GM12892 (cell line): Measurements from ENCODE around the gene PPP1R37.

Source experiments
- POLR2A ChIP-seq: IDR thresholded peaks from 2 replicates; pipeline ENCODE4 v1.6.1; 2011; ENCODE audit warnings: low read depth, low read length, control low read depth
- TAF1 ChIP-seq: IDR thresholded peaks from 2 replicates; pipeline ENCODE4 v1.6.1; 2011; ENCODE audit warnings: low read depth, mild to moderate bottlenecking, control low read depth, low read length, borderline replicate concordance

DNA sequence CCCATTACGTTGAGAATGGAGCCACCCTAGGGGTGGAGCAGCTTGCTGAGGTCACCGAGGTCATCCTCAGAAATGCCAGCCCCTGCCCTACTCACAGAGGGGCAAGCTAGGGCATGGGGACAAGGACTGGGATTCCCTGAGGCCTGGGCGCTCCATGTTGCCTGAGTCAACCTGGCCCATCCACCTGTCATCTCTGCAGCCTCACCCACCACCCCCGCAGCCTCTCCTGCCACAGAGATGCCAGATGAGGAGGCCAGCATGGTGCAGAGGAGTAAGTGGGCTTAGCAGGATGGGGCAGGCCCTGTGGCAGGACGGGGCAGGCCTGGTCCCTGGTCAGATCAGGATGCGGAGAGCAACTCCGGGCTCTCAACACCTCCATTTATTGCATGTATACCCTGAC lies 58.3 kb downstream of the PPP1R37 start:
- TF ChIP-seq TAF1 (no peak), POLR2A (no peak)
